ENCODE results near the gene ATG5.

- no peak for TF ChIP-seq CTCF (conservative IDR thresholded peaks at IDR 0.05)
- TF ChIP-seq ZFX (IDR thresholded peaks at IDR 0.05) = no peak
These were observed 35.5 kb upstream of the ATG5 start for GRCh38 chr6:106360989-106361430.

Data from C4-2B (cell line).